ENCODE results near the gene WDR41.
A peak's percentile ranks its signal among the peaks of the same experiment; 100 is the strongest.
"Not testable (repeated sequence)": the region's sequence is repeated elsewhere in the genome, so short reads cannot be mapped to it uniquely, and the experiment has no call there.

Gene WDR41

DNA sequence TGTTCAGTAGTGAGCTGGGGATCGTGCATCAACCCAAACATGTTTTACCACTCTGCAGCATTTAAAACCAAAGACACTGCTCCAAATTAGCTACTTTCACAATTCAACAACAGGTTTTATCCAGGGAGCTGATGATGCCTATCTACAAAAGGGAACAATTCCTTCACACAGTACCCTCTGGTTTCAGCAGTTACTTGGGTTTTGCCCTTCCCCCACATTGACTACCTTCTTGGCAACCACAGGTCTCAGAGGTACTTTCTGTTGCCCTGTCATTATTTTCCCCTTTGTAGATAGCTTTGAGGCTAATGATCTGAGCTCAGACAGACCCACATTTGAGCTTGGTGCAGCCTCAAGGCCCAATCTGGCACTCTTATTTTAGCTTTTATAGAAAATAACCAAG, 96.1 kb downstream of the WDR41 start:
- TF ChIP-seq, protein P1, sequence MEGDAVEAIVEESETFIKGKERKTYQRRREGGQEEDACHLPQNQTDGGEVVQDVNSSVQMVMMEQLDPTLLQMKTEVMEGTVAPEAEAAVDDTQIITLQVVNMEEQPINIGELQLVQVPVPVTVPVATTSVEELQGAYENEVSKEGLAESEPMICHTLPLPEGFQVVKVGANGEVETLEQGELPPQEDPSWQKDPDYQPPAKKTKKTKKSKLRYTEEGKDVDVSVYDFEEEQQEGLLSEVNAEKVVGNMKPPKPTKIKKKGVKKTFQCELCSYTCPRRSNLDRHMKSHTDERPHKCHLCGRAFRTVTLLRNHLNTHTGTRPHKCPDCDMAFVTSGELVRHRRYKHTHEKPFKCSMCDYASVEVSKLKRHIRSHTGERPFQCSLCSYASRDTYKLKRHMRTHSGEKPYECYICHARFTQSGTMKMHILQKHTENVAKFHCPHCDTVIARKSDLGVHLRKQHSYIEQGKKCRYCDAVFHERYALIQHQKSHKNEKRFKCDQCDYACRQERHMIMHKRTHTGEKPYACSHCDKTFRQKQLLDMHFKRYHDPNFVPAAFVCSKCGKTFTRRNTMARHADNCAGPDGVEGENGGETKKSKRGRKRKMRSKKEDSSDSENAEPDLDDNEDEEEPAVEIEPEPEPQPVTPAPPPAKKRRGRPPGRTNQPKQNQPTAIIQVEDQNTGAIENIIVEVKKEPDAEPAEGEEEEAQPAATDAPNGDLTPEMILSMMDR (IDR thresholded peaks at IDR 0.05; ENCODE audit: insufficient read depth, low read depth, low read length, missing control alignments): no peak
- no peak for DNase-seq (ENCODE audit: low read depth)
- H3K4me3 ChIP-seq (ENCODE audit: low read length): no peak overlapping the region

DNA sequence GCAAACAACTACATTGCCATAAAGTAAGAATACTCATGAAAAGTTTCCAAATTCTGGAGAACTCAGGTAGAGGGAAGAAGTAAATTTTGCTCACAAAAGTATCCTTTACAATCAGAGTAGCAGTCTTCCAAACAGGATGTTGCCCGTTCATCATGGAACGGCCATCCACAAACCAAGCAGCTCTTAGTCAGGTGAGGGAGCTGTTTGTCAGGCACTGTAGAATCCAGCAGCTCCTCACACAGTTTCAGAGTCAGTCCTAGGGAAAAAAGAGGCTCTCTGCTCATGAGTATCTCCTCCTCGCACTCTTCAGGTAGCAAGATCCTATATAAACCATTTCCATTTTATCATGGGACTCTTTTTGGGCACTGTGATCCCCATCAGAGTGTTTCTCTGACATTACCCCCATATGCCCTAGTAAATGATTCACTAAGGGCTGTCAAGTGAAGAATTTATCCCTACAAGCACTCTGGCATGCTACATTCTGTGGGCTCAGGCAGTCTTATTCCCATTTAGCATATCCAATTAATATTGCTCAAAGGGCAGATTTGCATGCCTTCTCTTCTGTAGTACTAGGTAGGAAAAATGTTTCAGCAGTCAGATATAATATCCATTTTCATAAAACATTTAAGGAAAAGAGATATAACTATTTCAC, 97.9 kb downstream of the WDR41 start:
- H3K4me3 ChIP-seq (ENCODE audit: low read length): no peak overlapping the region
- DNase-seq (ENCODE audit: low read depth): no peak
- TF ChIP-seq, protein P1 (IDR thresholded peaks at IDR 0.05; ENCODE audit: insufficient read depth, low read depth, low read length, missing control alignments): no peak

DNA sequence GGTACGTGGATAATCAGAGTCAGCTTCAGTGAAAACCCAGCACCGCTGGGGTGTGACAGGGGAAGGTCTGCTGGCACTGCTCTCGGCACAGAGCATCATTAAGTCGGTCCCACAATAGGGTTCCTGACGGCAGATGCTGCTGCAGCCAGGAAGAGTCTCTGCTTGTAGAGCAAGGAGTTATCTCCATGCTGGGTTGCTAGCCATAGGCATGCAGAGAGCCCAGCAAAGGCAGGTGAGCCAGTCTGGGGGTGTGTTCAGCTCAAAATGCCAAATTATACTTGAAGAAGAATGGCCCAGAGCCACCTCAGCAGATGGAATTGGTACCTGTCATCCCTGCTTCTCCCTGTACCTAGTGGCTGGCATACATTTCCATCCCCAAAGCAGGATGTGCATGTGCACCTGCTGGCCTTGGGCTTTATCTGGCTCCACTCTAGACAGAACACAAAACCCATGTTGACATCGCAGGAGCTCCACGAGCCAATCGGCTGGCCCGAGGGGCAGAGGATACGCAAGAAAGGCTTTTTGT, 100.8 kb downstream of the WDR41 start:
- no peak for DNase-seq (ENCODE audit: low read depth)
- H3K4me3 ChIP-seq (ENCODE audit: low read length): no peak overlapping the region
- TF ChIP-seq, protein P1 (IDR thresholded peaks at IDR 0.05; ENCODE audit: insufficient read depth, low read depth, low read length, missing control alignments): no peak

DNA sequence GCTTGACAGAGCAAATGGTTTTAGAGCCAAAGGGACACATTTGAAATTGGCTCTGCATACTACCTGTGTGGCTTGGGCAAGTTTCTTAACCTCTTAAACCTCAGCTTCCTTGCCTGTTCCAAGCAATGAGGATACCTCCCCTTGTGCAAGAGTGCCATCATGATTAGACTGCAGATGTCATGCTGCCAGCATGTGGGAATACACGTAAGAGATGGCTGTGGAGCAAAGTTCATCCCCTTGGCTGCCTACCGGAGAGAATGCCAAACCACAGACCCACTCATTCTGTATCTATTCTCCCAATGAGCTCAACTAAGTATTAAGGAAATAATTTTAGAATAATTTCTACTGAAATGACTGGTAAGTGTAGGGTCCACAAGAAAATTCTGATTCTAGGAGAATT, 101.3 kb downstream of the WDR41 start:
- no peak overlapping the region for H3K4me3 ChIP-seq (ENCODE audit: low read length)
- TF ChIP-seq, protein P1 (IDR thresholded peaks at IDR 0.05; ENCODE audit: insufficient read depth, low read depth, low read length, missing control alignments): no peak
- no peak for DNase-seq (ENCODE audit: low read depth)

DNA sequence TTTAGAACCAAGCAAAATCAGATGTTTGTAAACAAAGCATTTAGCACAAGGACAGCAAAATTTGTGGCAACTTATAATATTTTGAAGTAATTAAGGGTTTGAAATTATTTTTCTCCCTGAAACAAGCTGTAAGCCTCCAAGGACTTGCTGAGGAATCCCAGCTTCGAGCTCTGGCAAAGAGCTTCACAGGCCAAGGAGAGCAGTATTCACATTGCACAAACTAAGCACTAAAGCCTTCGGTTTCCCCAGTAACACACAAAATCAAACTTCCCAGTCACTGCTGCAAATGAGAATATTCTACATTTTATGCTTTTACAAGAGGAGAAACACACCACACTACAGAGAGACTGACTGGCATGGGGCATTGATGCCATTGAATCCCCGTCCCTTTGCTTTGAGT, 101.9 kb downstream of the WDR41 start:
- no peak for DNase-seq (ENCODE audit: low read depth)
- TF ChIP-seq, protein P1 (IDR thresholded peaks at IDR 0.05; ENCODE audit: insufficient read depth, low read depth, low read length, missing control alignments): no peak
- H3K4me3 ChIP-seq (ENCODE audit: low read length): no peak overlapping the region

DNA sequence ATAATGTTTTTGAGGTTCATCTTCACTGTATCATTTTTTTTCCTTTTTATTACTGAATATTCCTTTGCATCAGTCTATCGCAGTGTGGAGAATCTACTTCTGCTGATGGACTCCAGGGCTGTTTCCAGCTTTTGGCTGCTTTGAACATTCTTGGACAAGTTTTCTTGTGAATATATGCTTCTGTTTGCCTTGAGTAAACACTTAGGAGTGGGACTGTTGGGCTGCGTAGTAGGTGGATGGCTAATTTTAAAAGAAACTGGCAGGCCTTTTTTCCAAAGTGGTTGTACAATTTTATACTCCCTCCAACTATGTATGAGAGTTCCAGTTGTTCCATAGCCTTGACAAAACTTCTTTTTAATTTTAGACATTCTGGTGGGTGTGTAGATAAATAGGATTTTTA, 102.4 kb downstream of the WDR41 start:
- no peak overlapping the region for H3K4me3 ChIP-seq (ENCODE audit: low read length)
- DNase-seq (ENCODE audit: low read depth): no peak
- TF ChIP-seq, protein P1 (IDR thresholded peaks at IDR 0.05; ENCODE audit: insufficient read depth, low read depth, low read length, missing control alignments): no peak

DNA sequence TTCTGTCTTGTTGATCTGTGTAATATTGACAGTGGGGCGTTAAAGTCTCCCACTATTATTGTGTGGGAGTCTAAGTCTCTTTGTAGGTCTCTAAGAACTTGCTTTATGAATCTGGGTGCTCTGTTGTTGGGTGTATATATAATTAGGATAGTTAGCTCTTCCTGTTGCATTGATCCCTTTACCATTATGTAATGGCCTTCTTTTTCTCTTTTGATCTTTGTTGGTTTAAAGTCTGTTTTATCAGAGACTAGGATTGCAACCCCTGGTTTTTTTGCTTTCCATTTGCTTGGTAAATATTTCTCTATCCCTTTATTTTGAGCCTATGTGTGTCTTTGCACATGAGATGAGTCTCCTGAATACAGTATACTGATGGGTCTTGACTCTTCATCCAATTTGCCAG, 105.8 kb downstream of the WDR41 start:
- not testable (repeated sequence) for DNase-seq (ENCODE audit: low read depth)

DNA sequence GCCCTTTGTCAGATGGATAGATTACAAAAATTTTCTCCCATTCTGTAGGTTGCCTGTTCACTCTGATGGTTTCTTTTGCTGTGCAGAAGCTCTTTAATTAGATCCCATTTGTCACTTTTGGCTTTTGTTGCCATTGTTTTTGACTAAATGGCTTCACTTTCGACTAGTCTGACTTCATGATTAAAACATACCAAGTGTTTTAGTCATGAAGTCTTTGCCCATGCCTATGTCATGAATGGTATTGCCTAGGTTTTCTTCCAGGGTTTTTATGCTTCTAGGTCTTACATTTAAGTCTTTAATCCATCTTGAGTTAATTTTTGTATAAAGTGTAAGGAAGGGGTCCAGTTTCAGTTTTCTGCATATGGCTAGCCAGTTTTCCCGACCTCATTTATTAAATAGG, 108.8 kb downstream of the WDR41 start:
- peak; percentile 10 for DNase-seq (ENCODE audit: low read depth)
- not testable (repeated sequence) for H3K4me3 ChIP-seq (ENCODE audit: low read length)

More for the DNA sequence above, 105.8 kb downstream of the WDR41 start:
- H3K4me3 ChIP-seq (ENCODE audit: low read length): not testable (repeated sequence)
